GM20431 (cell line): ENCODE measurements around the gene MAFG.
"Not testable (repeated sequence)": the region's sequence is repeated elsewhere in the genome, so short reads cannot be mapped to it uniquely, and the experiment has no call there.

Experiments used
- in situ Hi-C: fragments of 300-500 bp; cut with MseI, MboI; formaldehyde crosslinking; loops from one replicate; pipeline ENCODE4 v1.15.0; 2020; ENCODE audit warnings: low sequenced_read_pairs; ENCODE audit not compliant: unreplicated experiment

MAFG gene

DNA sequence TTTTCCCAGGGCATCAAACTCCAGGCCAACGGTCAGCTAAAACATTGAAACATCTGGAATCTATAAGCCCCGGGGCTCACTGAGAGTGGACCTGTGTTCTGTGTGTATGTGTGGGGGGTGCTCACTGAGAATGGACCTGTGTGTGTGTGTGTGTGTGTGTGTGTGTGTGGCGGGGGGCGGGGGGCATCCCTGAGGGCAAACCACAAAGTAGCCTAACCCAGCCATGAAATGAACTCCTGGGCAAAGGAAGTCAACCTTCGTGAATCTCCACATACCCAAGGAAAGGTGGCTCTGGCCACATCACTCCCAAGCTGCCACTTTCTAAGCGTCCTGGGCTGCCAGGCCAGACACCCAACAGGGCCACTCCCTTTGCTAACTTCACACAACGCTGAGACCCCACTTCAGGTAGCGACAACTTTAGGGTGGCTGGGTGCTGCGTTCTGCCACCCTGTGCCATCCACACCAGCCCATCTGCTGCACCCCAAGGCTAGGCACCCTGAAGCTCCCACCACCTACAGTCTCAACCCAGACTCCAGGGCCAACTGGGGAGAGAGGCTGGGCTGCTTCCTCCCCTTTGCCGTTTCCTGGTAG lies 1.6 kb downstream of the MAFG start:
- in situ Hi-C loops: no loop called here

DNA sequence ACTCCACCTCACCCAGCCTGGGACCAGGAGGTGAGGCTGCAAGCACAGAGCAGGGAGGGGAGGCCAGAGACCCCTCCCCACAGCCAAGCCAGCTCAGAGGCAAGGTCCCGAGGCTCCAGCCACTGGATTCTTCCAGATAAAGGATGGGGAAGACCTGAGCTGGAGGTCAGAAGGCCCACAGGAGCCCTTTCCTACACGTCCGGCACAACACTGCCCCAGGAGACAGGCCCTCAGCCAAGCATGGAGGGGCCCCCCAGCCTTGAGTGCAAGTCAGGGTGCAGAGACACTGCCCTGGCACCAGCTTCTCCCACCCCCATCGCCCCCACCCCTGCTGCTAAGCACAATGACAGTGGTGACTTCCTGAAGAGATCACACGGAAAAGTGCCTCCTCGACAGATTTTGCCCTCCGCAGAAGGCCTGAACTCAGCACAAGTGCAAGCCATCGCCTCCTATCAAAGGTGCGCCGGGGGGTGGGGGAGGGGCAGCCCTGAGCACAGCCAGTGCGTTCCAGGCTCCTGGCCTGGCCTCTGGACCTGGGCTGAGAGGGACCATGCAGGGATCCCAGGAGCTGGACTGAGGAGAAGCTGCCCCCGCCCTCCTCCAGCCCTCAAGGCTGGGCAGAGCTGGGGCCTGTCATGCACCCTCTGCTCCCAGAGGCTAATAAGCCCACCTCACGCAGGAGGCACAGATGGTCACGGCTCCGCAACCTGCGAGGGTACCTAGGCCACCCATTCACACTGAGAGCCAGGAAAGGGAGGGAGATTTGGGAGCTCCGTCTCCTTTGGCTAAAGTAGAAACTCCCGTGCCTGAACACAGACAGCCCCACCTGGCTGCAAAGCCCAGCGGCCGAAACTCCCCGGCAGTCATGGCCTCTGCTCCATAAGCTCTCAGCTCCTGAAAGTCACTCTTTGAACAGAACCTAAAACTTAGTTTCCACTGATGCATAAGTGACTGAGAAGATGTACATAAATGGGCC lies 2.7 kb downstream of the MAFG start:
- in situ Hi-C loops: no loop called here

DNA sequence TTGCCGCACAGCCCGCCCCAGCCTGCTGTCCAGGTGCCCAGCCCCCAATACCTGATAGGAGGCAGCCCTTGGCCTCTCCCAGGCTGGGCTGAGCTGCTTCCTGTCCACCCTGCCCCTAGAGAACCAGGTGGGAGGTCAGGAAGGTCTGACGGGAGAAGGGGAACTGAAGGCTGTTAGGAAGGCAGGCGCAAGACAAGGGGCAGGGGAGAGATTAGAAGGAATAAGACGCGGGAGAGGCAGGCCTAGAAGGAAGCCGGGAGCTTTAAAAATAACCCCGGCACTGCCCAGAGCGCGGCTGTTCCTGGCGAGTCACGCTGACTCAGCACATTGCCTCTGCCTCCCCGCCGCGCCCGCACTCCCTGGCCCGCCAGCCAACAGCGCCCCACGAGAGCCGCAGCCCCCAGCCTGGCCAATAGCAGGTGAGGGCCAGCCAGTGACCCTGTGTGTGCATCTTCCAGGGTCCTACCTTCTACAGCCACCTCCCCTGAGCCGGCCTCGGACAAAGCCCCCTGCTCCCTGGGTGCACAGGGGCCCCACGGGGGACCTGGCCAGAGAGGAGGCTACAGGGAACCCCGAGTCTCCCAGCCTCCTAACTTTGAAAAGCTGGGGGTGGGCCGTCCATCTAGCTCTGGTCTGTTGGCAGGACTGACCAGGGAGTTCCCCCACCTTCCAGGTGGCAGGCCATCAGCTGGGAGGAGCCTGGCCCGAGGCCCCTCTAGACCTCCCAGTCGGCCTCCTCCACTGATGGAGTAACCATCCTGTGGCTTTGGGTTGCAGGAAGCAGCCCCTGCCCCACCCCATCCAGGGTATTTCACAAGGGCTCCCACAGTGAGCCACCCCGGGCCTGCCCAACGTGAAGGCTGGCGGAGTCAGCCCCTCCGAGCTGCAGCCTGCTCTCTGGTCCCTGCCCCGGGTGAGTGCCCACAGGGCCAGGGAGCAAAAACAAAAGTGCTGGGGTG lies 4.0 kb downstream of the MAFG start:
- in situ Hi-C loops: no loop called here

GRCh38 chr17:81922566-81923301 lies 4.8 kb downstream of the MAFG start:
- in situ Hi-C loops: no loop called here

GRCh38 chr17:81921996-81922565 lies 5.5 kb downstream of the MAFG start:
- in situ Hi-C loops: no loop called here

- in situ Hi-C loops: no loop called here
Observed at GRCh38 chr17:81921537-81921862, 6.0 kb downstream of the MAFG start.

DNA sequence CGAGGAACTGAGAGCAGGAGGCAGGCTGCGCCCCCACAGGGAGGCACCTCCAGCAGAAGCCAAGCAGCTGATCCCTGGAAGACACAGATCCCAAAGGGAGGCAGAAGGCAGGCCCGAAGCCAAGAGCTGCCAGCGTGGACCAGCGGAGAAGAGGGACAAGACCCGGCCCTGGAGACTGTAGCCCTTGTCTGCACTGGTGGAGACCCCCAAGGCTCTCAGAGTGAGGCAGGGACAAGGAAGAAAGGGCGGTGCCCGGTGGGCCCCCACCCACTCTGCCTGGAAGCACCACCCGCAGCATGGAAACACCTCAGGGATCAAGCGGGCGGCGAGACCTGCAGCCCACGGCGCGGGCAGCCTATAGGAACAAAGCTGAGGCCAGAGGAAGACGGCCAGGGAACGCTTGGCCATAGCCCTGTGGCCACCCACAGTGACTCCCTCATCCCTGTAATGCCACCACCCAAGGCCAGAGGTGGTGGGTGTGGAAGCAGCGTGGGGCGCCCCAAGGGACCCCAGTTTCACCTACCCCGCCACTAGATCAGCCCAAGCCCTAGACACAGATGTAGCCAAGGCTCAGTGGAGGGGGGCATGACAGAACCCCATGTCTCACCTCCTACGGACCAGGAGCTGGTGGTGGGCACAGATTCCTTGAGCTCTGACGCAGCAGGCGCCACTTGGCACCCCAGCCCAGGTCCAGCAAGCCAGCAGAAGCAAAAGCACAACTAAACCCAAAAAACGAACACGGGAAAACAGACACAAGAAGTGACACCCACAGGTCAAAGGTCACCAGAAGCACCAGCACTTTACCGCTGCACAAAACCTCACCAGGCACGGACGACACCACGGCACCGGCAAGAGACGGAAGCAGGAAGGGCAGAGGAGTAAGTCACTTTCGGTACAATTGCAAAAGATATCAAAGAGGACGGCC lies 6.7 kb downstream of the MAFG start:
- in situ Hi-C loops: no loop called here

- in situ Hi-C loops: no loop called here
Observed at GRCh38 chr17:81918832-81919545, 8.5 kb downstream of the MAFG start.

GRCh38 chr17:81918333-81918669 lies 9.2 kb downstream of the MAFG start:
- in situ Hi-C loops: not testable (repeated sequence)

- in situ Hi-C loops: no loop called here
Observed at GRCh38 chr17:81917565-81918332, 9.8 kb downstream of the MAFG start, which contains the start of gene SIRT7. TSS of gene SIRT7 (minus strand) at chr17:81918176. CDS start at chr17:81918131, 45 bp downstream.

DNA sequence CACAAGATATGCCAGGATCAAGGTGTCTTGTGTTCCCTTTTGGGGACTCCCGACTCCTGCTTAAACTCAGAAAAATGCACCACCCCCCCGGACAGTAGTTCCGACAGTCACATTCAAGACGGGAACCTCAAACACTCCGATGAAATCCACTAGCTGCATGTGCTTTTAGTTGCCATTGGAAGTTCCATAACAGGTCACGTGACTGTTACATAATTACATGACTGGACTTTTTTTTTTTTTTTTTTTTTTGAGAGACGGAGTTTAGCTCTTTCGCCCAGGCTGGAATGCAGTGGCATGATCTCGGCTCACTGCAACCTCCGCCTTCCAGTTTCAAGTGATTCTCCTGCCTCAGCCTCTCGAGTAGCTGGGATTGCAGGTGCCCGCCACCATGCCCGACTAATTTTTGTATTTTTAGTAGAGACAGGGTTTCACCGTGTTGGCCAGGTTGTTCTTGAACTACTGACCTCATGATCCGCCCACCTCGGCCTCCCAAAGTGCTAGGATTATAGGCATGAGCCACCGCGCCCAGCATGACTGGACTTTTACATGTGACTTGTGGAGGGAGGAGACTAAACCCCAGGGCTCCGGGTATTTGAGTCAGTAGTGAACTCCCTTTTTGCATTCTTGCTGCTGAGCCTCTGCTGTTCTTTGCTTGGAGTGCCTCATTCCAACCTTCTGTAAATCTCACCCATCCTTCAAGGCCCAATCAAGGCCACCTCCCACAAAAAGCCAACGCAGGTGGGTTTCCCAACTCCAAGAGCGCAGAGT lies 11.1 kb downstream of the MAFG start:
- in situ Hi-C loops: no loop called here

DNA sequence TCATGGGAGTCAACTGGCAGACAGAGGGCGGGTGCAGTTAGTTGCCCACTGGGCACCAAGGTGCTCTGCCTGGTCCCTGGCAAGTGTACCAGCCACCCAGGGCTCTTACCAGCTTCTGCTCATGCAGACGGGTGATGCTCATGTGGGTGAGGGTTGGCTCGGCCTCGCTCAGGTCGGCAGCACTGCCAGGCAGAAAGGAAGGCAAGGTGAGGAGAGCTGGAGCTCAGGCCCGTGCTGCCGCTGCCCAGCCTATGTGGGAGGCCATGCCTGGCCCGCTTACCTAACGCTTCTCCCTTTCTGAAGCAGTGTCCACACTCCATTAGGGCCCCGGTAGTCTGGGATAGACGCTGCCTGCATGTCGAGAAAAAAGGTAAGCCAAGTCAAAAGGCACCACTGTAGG lies 12.2 kb downstream of the MAFG start:
- in situ Hi-C loops: no loop called here

DNA sequence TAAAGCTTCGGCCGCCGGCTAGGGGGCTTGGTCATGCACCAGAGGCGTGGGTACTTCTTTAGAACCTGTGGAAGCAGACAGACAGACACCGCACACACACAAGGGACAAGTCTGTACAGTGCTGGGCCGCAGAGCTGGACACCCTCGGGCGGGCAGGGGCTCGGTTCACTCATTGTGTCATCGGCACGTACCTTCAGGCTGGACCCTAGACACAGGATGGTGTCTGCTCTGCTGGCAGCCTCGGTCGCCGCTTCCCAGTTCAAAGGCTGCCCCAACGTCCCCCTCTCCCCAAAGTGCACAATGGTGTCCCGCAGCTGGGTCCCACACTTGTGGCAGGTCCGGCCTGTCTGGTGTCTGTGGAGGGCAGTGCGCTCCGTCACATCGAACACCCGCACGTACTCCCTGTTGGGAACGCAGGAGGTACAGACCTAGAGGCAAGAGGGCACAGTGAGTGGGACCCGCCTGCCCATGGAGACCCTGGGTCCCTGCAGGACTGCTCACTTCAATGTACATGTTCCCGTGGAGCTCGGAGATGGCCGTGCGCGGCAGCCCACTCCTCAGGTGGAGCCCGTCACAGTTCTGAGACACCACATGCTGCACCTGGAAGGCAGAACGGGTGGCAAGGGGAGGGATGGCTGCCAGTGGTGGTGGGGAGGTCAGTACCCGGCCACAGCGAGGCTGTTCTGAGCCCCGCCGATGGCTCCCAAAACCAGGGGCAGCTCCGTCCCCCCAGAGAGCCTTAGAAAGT lies 13.3 kb downstream of the MAFG start:
- in situ Hi-C loops: no loop called here

GRCh38 chr17:81913394-81914102 lies 14.0 kb downstream of the MAFG start:
- in situ Hi-C loops: no loop called here
